CD14-positive monocyte (primary cell): ENCODE data around the gene GPD1L. TPM values are rescaled to one million over a fixed set of nuclear protein-coding genes. Genes with fewer than 3 reads are reported as not detected.

Experiments used
- DNase-seq, 3 donors: peaks; one replicate each; pipeline ENCODE4 v3.0.0-alpha.2; 2011 to 2022
- H2AFZ ChIP-seq: 2 replicates; pipeline ENCODE4 v1.6.0; 2012; ENCODE audit warnings: mild to moderate bottlenecking, low read depth, low read length, inconsistent platforms; ENCODE audit not compliant: insufficient read depth, poor library complexity, severe bottlenecking
- H3K27ac ChIP-seq, 2 donors: 1 replicate in 1 of 2; 2 replicates in 1 of 2; pipeline ENCODE4 v1.5.1; 2012 to 2013; ENCODE audit warnings: low read length in 2 of 2, control low read depth in 1 of 2, inconsistent platforms in 1 of 2, low read depth in 1 of 2, mild to moderate bottlenecking in 1 of 2
- H3K27me3 ChIP-seq, 2 donors: one replicate each; pipeline versions ENCODE4 v1.6.0 to v1.6.1; 2011 to 2013; ENCODE audit warnings: low read length in 2 of 2; ENCODE audit not compliant: control insufficient read depth in 2 of 2, insufficient read depth in 2 of 2
- H3K36me3 ChIP-seq, 2 donors: replicated peaks in 1 of 2; 1 replicate in 1 of 2; 2 replicates in 1 of 2; pipeline versions ENCODE4 v1.5.1 to v1.6.1; 2012 to 2013; ENCODE audit warnings: low read length in 2 of 2, control low read depth in 1 of 2, inconsistent platforms in 1 of 2, mild to moderate bottlenecking in 1 of 2; ENCODE audit not compliant: insufficient read depth in 2 of 2, control insufficient read depth in 1 of 2
- H3K4me1 ChIP-seq, 2 donors: 1 replicate in 1 of 2; 2 replicates in 1 of 2; pipeline versions ENCODE4 v1.5.1 to v1.6.1; 2012 to 2013; ENCODE audit warnings: low read length in 2 of 2, control low read depth in 1 of 2, inconsistent platforms in 1 of 2, mild to moderate bottlenecking in 1 of 2, moderate library complexity in 1 of 2; ENCODE audit not compliant: insufficient read depth in 2 of 2, control insufficient read depth in 1 of 2
- H3K4me2 ChIP-seq: replicated peaks from 2 replicates; pipeline ENCODE3; 2012; ENCODE audit warnings: low read length, moderate library complexity, mild to moderate bottlenecking; ENCODE audit not compliant: poor library complexity, severe bottlenecking; ENCODE audit errors: extremely low read depth
- H3K4me3 ChIP-seq, 3 experiments: fragments of 200-600 bp in 1 of 3; sonication (generic) in 1 of 3; replicated peaks in 1 of 3; 1 replicate in 2 of 3; 2 replicates in 1 of 3; pipeline ENCODE4 v1.5.1; 2011 to 2013; ENCODE audit warnings: low read length in 3 of 3, mild to moderate bottlenecking in 3 of 3, control low read depth in 2 of 3, low read depth in 2 of 3, inconsistent platforms in 1 of 3, moderate library complexity in 1 of 3
- H3K79me2 ChIP-seq: 2 replicates; pipeline ENCODE4 v1.6.0; 2012; ENCODE audit warnings: mild to moderate bottlenecking, control low read depth, inconsistent platforms, low read length, moderate library complexity; ENCODE audit not compliant: insufficient read depth
- H3K9ac ChIP-seq: 2 replicates; pipeline ENCODE4 v1.6.0; 2017; ENCODE audit warnings: low read length, mild to moderate bottlenecking; ENCODE audit not compliant: insufficient read depth, poor library complexity, severe bottlenecking
- H3K9me3 ChIP-seq, 2 donors: replicated peaks in 1 of 2; 1 replicate in 1 of 2; 2 replicates in 1 of 2; pipeline versions ENCODE4 v1.5.1 to v1.6.1; 2012 to 2013; ENCODE audit warnings: low read length in 2 of 2, control low read depth in 1 of 2; ENCODE audit not compliant: control insufficient read depth in 1 of 2, insufficient read depth in 1 of 2
- H4K20me1 ChIP-seq: 2 replicates; pipeline ENCODE4 v1.6.0; 2012; ENCODE audit warnings: mild to moderate bottlenecking, low read length, control low read depth, moderate library complexity; ENCODE audit not compliant: insufficient read depth
- H3K27ac Mint-ChIP-seq, 7 donors: one replicate each; pipeline ENCODE4 v1.8.0; 2020; ENCODE audit warnings: mild to moderate bottlenecking in 7 of 7, mixed read lengths in 7 of 7, moderate library complexity in 6 of 7, inconsistent platforms in 2 of 7
- H3K27me3 Mint-ChIP-seq, 3 donors: one replicate each; pipeline ENCODE4 v1.8.0; 2021 to 2022; ENCODE audit warnings: low read depth in 3 of 3, mild to moderate bottlenecking in 3 of 3, mixed read lengths in 3 of 3, moderate library complexity in 3 of 3, inconsistent platforms in 1 of 3
- H3K36me3 Mint-ChIP-seq, 2 donors: one replicate each; pipeline ENCODE4 v1.8.0; 2020; ENCODE audit warnings: mixed read lengths in 2 of 2, inconsistent platforms in 1 of 2, mild to moderate bottlenecking in 1 of 2
- H3K4me1 Mint-ChIP-seq: one replicate; pipeline ENCODE4 v1.8.0; 2020; ENCODE audit warnings: mild to moderate bottlenecking, mixed read lengths
- H3K4me3 Mint-ChIP-seq, 2 donors: one replicate each; pipeline ENCODE4 v1.8.0; 2020; ENCODE audit warnings: mild to moderate bottlenecking in 2 of 2, mixed read lengths in 2 of 2, moderate library complexity in 1 of 2
- H3K9me3 Mint-ChIP-seq, 7 donors: one replicate each; pipeline ENCODE4 v1.8.0; 2020 to 2022; ENCODE audit warnings: mixed read lengths in 7 of 7, mild to moderate bottlenecking in 6 of 7, moderate library complexity in 6 of 7, inconsistent platforms in 2 of 7
- WGBS: methylation state at CpG from one replicate; pipeline ENCODE4 v1.1.5; 2013; ENCODE audit warnings: missing lambda C conversion rate; ENCODE audit not compliant: insufficient coverage; 5-methylcytosine and 5-hydroxymethylcytosine counted together
- intact Hi-C, 2 donors: fragments of 100-400 bp; cut with micrococcal nuclease; formaldehyde crosslinking; loops; one replicate each; pipeline versions ENCODE4 v1.15.0 to v1.15.1; 2023
- polyA plus RNA-seq, 3 donors: library from polyadenylated mRNA; depleted of rRNA in 1 of 3; unstranded in 2 of 3; stranded (reverse) in 1 of 3; fragments of 300-500 nt in 2 of 3; fragments of >200 nt in 1 of 3; fragmentation: Illumina TruSeq in 2 of 3; gene quantifications; 1 replicate in 2 of 3; 2 replicates in 1 of 3; pipeline ENCODE4 v1.2.3, GENCODE V29; 2012 to 2021
- TF ChIP-seq, protein P1 (sequence below): fragments of 200-600 bp; IDR thresholded peaks from one replicate; pipeline ENCODE4 v1.8.0; 2022; ENCODE audit warnings: antibody characterized with exemption, mild to moderate bottlenecking

GPD1L gene
- polyA plus RNA-seq, 3 donors = 4.9 to 11.8 (median 10.2) TPM

- Mint-ChIP-seq H3K36me3 (no peaks in the 10 kb centered on the region), H3K27ac (no peak overlapping the region), H3K27me3 (peaks cover 0 to 5% (median 0%) of the 10 kb centered on the region in 3 donors), H3K4me1 (peaks cover 16% of the 10 kb centered on the region), H3K4me3 (no peak overlapping the region), H3K9me3 (no peaks in the 10 kb centered on the region)
- Histone ChIP-seq H3K27me3 (no peaks in the 10 kb centered on the region), H3K4me2 (no peak overlapping the region), H3K9me3 (no peaks in the 10 kb centered on the region), H2AFZ (no peak overlapping the region), H3K36me3 (no peaks in the 10 kb centered on the region), H3K27ac (no peak overlapping the region), H3K79me2 (no peaks in the 10 kb centered on the region), H3K4me3 (no peak overlapping the region), H4K20me1 (no peaks in the 10 kb centered on the region), H3K9ac (no peak overlapping the region), H3K4me1 (peaks cover 4% of the 10 kb centered on the region in 2 donors)
- intact Hi-C loops = no loop called here
- TF ChIP-seq, protein P1, sequence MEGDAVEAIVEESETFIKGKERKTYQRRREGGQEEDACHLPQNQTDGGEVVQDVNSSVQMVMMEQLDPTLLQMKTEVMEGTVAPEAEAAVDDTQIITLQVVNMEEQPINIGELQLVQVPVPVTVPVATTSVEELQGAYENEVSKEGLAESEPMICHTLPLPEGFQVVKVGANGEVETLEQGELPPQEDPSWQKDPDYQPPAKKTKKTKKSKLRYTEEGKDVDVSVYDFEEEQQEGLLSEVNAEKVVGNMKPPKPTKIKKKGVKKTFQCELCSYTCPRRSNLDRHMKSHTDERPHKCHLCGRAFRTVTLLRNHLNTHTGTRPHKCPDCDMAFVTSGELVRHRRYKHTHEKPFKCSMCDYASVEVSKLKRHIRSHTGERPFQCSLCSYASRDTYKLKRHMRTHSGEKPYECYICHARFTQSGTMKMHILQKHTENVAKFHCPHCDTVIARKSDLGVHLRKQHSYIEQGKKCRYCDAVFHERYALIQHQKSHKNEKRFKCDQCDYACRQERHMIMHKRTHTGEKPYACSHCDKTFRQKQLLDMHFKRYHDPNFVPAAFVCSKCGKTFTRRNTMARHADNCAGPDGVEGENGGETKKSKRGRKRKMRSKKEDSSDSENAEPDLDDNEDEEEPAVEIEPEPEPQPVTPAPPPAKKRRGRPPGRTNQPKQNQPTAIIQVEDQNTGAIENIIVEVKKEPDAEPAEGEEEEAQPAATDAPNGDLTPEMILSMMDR = no peak
- no peak for DNase-seq
Observed at GRCh38 chr3:32203854-32204253, 97.4 kb downstream of the GPD1L start.

- Mint-ChIP-seq H3K27me3 (peaks cover 0 to 2% (median 0%) of the 10 kb centered on the region in 3 donors), H3K27ac (no peak overlapping the region), H3K36me3 (no peaks in the 10 kb centered on the region), H3K4me3 (no peak overlapping the region), H3K9me3 (peaks cover 0 to 1% (median 0%) of the 10 kb centered on the region in 7 donors), H3K4me1 (peaks cover 12% of the 10 kb centered on the region)
- Histone ChIP-seq H2AFZ (no peak overlapping the region), H3K4me1 (no peaks in the 10 kb centered on the region), H3K9ac (no peak overlapping the region), H3K9me3 (no peaks in the 10 kb centered on the region), H3K79me2 (no peaks in the 10 kb centered on the region), H3K4me2 (no peak overlapping the region), H3K27ac (no peak overlapping the region), H3K4me3 (no peak overlapping the region), H4K20me1 (no peaks in the 10 kb centered on the region), H3K27me3 (no peaks in the 10 kb centered on the region), H3K36me3 (no peaks in the 10 kb centered on the region)
- TF ChIP-seq, protein P1 = no peak
- no CpG with 5 or more reads among the region's 4 CpGs for WGBS
- DNase-seq = peak; percentile 12 to 64 (median 36)
- intact Hi-C loops = no loop called here
Observed at GRCh38 chr3:32208447-32208846, 102.0 kb downstream of the GPD1L start.
